ENCODE measurements around the gene KCNA4.
"Not testable (repeated sequence)": the region's sequence is repeated elsewhere in the genome, so short reads cannot be mapped to it uniquely, and the experiment has no call there.

KCNA4 gene

GRCh38 chr11:30046578-30046945 is 29.7 kb upstream of the KCNA4 start:
- no peak overlapping the region for H3K4me2 ChIP-seq
- H4K20me1 ChIP-seq (ENCODE audit: insufficient read depth), result no peaks in the 10 kb centered on the region
- no peak overlapping the region for H3K27ac ChIP-seq
- TF ChIP-seq CTCF (conservative IDR thresholded peaks at IDR 0.05; ENCODE audit: low read depth, low read length), result no peak
- H3K4me3 ChIP-seq (IDR thresholded peaks at IDR 0.05; ENCODE audit: insufficient read depth, low read depth, low read length), result no peak overlapping the region
- H3K36me3 ChIP-seq (ENCODE audit: insufficient read depth), result no peaks in the 10 kb centered on the region
- H3K9ac ChIP-seq, result no peak overlapping the region
- no peaks in the 10 kb centered on the region for H3K27me3 ChIP-seq (ENCODE audit: insufficient read depth, low read depth)
- H3K4me1 ChIP-seq (ENCODE audit: low read depth, poor library complexity, severe bottlenecking), result no peaks in the 10 kb centered on the region
- no peak overlapping the region for H2AFZ ChIP-seq (ENCODE audit: low read depth)
- H3K79me2 ChIP-seq (ENCODE audit: insufficient read depth, low read depth), result no peaks in the 10 kb centered on the region

GRCh38 chr11:30045921-30046577 is 29.2 kb upstream of the KCNA4 start:
- H4K20me1 ChIP-seq (ENCODE audit: insufficient read depth), result no peaks in the 10 kb centered on the region
- TF ChIP-seq CTCF (conservative IDR thresholded peaks at IDR 0.05; ENCODE audit: low read depth, low read length), result no peak
- no peak overlapping the region for H2AFZ ChIP-seq (ENCODE audit: low read depth)
- no peaks in the 10 kb centered on the region for H3K27me3 ChIP-seq (ENCODE audit: insufficient read depth, low read depth)
- H3K79me2 ChIP-seq (ENCODE audit: insufficient read depth, low read depth), result no peaks in the 10 kb centered on the region
- H3K36me3 ChIP-seq (ENCODE audit: insufficient read depth), result no peaks in the 10 kb centered on the region
- no peak overlapping the region for H3K4me2 ChIP-seq
- H3K4me3 ChIP-seq (IDR thresholded peaks at IDR 0.05; ENCODE audit: insufficient read depth, low read depth, low read length), result no peak overlapping the region
- H3K9ac ChIP-seq, result no peak overlapping the region
- no peaks in the 10 kb centered on the region for H3K4me1 ChIP-seq (ENCODE audit: low read depth, poor library complexity, severe bottlenecking)
- H3K27ac ChIP-seq, result no peak overlapping the region

GRCh38 chr11:30045144-30045543 is 28.3 kb upstream of the KCNA4 start:
- no peaks in the 10 kb centered on the region for H3K27me3 ChIP-seq (ENCODE audit: insufficient read depth, low read depth)
- no peak overlapping the region for H2AFZ ChIP-seq (ENCODE audit: low read depth)
- H3K9ac ChIP-seq, result no peak overlapping the region

GRCh38 chr11:30041171-30041570 is 24.3 kb upstream of the KCNA4 start:
- no peak for TF ChIP-seq CTCF (conservative IDR thresholded peaks at IDR 0.05; ENCODE audit: low read depth, low read length)
- Histone ChIP-seq H3K4me1 (ENCODE audit: low read depth, poor library complexity, severe bottlenecking) (peaks cover 11% of the 10 kb centered on the region), H3K27ac (no peak overlapping the region), H2AFZ (ENCODE audit: low read depth) (no peak overlapping the region), H4K20me1 (ENCODE audit: insufficient read depth) (no peaks in the 10 kb centered on the region), H3K79me2 (ENCODE audit: insufficient read depth, low read depth) (no peaks in the 10 kb centered on the region), H3K4me2 (no peak overlapping the region), H3K27me3 (ENCODE audit: insufficient read depth, low read depth) (no peaks in the 10 kb centered on the region), H3K4me3 (IDR thresholded peaks at IDR 0.05; ENCODE audit: insufficient read depth, low read depth, low read length) (no peak overlapping the region), H3K9ac (no peak overlapping the region), H3K36me3 (ENCODE audit: insufficient read depth) (no peaks in the 10 kb centered on the region)

More at GRCh38 chr11:30045144-30045543, 28.3 kb upstream of the KCNA4 start:
- H3K27ac ChIP-seq, result no peak overlapping the region
- no peak overlapping the region for H3K4me2 ChIP-seq
- H3K4me3 ChIP-seq (IDR thresholded peaks at IDR 0.05; ENCODE audit: insufficient read depth, low read depth, low read length), result no peak overlapping the region
- no peaks in the 10 kb centered on the region for H3K36me3 ChIP-seq (ENCODE audit: insufficient read depth)
- no peaks in the 10 kb centered on the region for H4K20me1 ChIP-seq (ENCODE audit: insufficient read depth)
- H3K79me2 ChIP-seq (ENCODE audit: insufficient read depth, low read depth), result no peaks in the 10 kb centered on the region
- TF ChIP-seq CTCF (conservative IDR thresholded peaks at IDR 0.05; ENCODE audit: low read depth, low read length), result no peak
- no peaks in the 10 kb centered on the region for H3K4me1 ChIP-seq (ENCODE audit: low read depth, poor library complexity, severe bottlenecking)

- peaks cover 25% of the 10 kb centered on the region for H3K4me1 ChIP-seq (ENCODE audit: low read depth, poor library complexity, severe bottlenecking)
- not testable (repeated sequence) for H3K27ac ChIP-seq; H2AFZ ChIP-seq (ENCODE audit: low read depth); H3K79me2 ChIP-seq (ENCODE audit: insufficient read depth, low read depth); H3K4me3 ChIP-seq (IDR thresholded peaks at IDR 0.05; ENCODE audit: insufficient read depth, low read depth, low read length); H3K36me3 ChIP-seq (ENCODE audit: insufficient read depth); H3K9ac ChIP-seq; H4K20me1 ChIP-seq (ENCODE audit: insufficient read depth); H3K27me3 ChIP-seq (ENCODE audit: insufficient read depth, low read depth); H3K4me2 ChIP-seq
Observed at GRCh38 chr11:30034746-30035145, 17.9 kb upstream of the KCNA4 start.

GRCh38 chr11:30034166-30034565 is 17.3 kb upstream of the KCNA4 start:
- H3K79me2 ChIP-seq (ENCODE audit: insufficient read depth, low read depth); H3K27me3 ChIP-seq (ENCODE audit: insufficient read depth, low read depth); H4K20me1 ChIP-seq (ENCODE audit: insufficient read depth); H3K4me3 ChIP-seq (IDR thresholded peaks at IDR 0.05; ENCODE audit: insufficient read depth, low read depth, low read length); H3K4me2 ChIP-seq; H3K9ac ChIP-seq; H3K36me3 ChIP-seq (ENCODE audit: insufficient read depth); H2AFZ ChIP-seq (ENCODE audit: low read depth); H3K27ac ChIP-seq: not testable (repeated sequence)
- peaks cover 25% of the 10 kb centered on the region for H3K4me1 ChIP-seq (ENCODE audit: low read depth, poor library complexity, severe bottlenecking)

Measured in KMS-11 (cell line).